HEK293 (cell line): ENCODE results near the gene CYS1.

Experiments
- CTCF ChIP-seq: fragments of 450-650 bp; formaldehyde crosslinking; IDR thresholded peaks from 2 replicates; pipeline ENCODE4 v1.5.1; 2016; ENCODE audit warnings: missing biosample characterization, missing genetic modification characterization
- FEZF1 ChIP-seq: fragments of 450-650 bp; formaldehyde crosslinking; IDR thresholded peaks from 2 replicates; pipeline ENCODE4 v1.5.1; 2016; ENCODE audit warnings: missing biosample characterization, missing genetic modification characterization
- KLF1 ChIP-seq: fragments of 450-650 bp; formaldehyde crosslinking; IDR thresholded peaks from 2 replicates; pipeline ENCODE4 v1.5.1; 2016; ENCODE audit warnings: missing biosample characterization, missing genetic modification characterization
- KLF10 ChIP-seq: fragments of 450-650 bp; IDR thresholded peaks from 2 replicates; pipeline ENCODE4 v1.5.1; 2018; ENCODE audit warnings: missing biosample characterization, mild to moderate bottlenecking, missing genetic modification characterization
- PBX3 ChIP-seq: sonication (generic); formaldehyde crosslinking; IDR thresholded peaks from 2 replicates; pipeline ENCODE4 v1.8.1; 2022; ENCODE audit warnings: mild to moderate bottlenecking, moderate library complexity, missing genetic modification reagents
- YY1 ChIP-seq: fragments of 450-650 bp; formaldehyde crosslinking; IDR thresholded peaks from 2 replicates; pipeline ENCODE4 v1.5.1; 2018; ENCODE audit warnings: missing biosample characterization, missing genetic modification characterization
- ZNF174 ChIP-seq: fragments of 450-650 bp; formaldehyde crosslinking; IDR thresholded peaks from 2 replicates; pipeline ENCODE4 v1.5.0; 2017; ENCODE audit warnings: missing biosample characterization, mild to moderate bottlenecking, missing genetic modification characterization
- ZNF184 ChIP-seq: fragments of 450-650 bp; IDR thresholded peaks from 2 replicates; pipeline ENCODE4 v1.5.1; 2018; ENCODE audit warnings: missing biosample characterization, mild to moderate bottlenecking, missing genetic modification characterization
- ZNF324 ChIP-seq: fragments of 450-650 bp; formaldehyde crosslinking; IDR thresholded peaks from 2 replicates; pipeline ENCODE4 v1.5.1; 2016; ENCODE audit warnings: missing biosample characterization, missing genetic modification characterization
- ZNF404 ChIP-seq: fragments of 450-650 bp; formaldehyde crosslinking; IDR thresholded peaks from 2 replicates; pipeline ENCODE4 v1.5.1; 2017; ENCODE audit warnings: missing biosample characterization, missing genetic modification characterization
- ZNF549 ChIP-seq: fragments of 450-650 bp; IDR thresholded peaks from 2 replicates; pipeline ENCODE4 v1.5.1; 2018; ENCODE audit warnings: missing biosample characterization, missing genetic modification characterization, mild to moderate bottlenecking, inconsistent platforms, moderate library complexity
- ZNF670 ChIP-seq: fragments of 450-650 bp; formaldehyde crosslinking; IDR thresholded peaks from 2 replicates; pipeline ENCODE4 v1.5.1; 2016; ENCODE audit warnings: missing biosample characterization, missing genetic modification characterization, low read depth
- ZSCAN5A ChIP-seq: fragments of 450-650 bp; formaldehyde crosslinking; IDR thresholded peaks from 2 replicates; pipeline ENCODE4 v1.5.1; 2016; ENCODE audit warnings: missing biosample characterization, missing genetic modification characterization
- TF ChIP-seq, protein P1 (sequence below): fragments of 450-650 bp; formaldehyde crosslinking; conservative IDR thresholded peaks from 2 replicates; pipeline ENCODE4 v1.5.1; 2016; ENCODE audit warnings: low read depth, missing biosample characterization, missing genetic modification characterization

DNA sequence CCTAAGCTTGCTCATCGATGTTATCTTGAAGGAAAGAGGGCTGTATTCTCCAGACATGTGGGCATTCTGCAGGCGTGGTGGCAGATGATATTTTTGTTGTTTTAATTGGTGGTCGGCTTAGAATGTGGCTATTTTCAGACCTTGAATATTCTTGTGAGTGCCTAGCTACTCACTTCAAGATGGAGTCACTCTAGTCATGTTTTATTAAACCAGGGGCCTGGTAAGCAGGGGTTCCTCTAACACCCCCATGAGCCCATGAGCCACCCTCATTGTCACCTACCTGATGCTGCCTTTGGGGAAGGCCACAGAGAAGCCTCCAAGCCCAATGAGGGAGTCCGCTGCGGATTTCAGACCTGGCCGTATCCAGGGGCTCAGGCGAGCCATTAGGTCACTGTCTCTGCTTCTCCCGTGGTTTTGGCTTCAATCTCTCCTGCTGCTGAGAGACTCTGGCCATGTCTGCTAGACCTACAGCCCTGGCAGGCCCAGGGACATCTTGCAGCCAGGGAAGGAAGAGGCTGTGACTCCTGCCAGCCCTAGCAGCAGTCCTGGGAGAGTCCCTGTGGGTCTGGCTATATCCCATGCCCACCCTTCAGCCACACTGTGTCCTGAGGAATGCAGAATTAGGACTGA lies 53.2 kb downstream of the CYS1 start:
- no peak for TF ChIP-seq PBX3 (CRISPR knock-in tag)
- TF ChIP-seq KLF1 (tag by site-specific recombination), result no peak
- no peak for TF ChIP-seq FEZF1 (tag by site-specific recombination)
- TF ChIP-seq CTCF (tag by site-specific recombination), result no peak
- no peak for TF ChIP-seq KLF10 (tag by site-specific recombination)
- TF ChIP-seq ZSCAN5A, result no peak
- no peak for TF ChIP-seq ZNF184 (tag by site-specific recombination)
- TF ChIP-seq ZNF404, result no peak
- TF ChIP-seq, protein P1, sequence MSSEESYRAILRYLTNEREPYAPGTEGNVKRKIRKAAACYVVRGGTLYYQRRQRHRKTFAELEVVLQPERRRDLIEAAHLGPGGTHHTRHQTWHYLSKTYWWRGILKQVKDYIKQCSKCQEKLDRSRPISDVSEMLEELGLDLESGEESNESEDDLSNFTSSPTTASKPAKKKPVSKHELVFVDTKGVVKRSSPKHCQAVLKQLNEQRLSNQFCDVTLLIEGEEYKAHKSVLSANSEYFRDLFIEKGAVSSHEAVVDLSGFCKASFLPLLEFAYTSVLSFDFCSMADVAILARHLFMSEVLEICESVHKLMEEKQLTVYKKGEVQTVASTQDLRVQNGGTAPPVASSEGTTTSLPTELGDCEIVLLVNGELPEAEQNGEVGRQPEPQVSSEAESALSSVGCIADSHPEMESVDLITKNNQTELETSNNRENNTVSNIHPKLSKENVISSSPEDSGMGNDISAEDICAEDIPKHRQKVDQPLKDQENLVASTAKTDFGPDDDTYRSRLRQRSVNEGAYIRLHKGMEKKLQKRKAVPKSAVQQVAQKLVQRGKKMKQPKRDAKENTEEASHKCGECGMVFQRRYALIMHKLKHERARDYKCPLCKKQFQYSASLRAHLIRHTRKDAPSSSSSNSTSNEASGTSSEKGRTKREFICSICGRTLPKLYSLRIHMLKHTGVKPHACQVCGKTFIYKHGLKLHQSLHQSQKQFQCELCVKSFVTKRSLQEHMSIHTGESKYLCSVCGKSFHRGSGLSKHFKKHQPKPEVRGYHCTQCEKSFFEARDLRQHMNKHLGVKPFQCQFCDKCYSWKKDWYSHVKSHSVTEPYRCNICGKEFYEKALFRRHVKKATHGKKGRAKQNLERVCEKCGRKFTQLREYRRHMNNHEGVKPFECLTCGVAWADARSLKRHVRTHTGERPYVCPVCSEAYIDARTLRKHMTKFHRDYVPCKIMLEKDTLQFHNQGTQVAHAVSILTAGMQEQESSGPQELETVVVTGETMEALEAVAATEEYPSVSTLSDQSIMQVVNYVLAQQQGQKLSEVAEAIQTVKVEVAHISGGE (tag by site-specific recombination), result no peak
- TF ChIP-seq ZNF549, result no peak
- TF ChIP-seq ZNF324 (tag by site-specific recombination), result no peak
- no peak for TF ChIP-seq YY1 (tag by site-specific recombination)
- TF ChIP-seq ZNF174 (tag by site-specific recombination), result no peak
- TF ChIP-seq ZNF670 (tag by site-specific recombination), result no peak
